SK-N-SH (cell line): ENCODE data around the gene TMEM14C. TPM values are rescaled to one million over a fixed set of nuclear protein-coding genes. Genes with fewer than 3 reads are reported as not detected.

ENCODE experiments used
- CTCF ChIA-PET: fragments of 300-600, 350-600 bp; formaldehyde crosslinking; extraction: SDS; loops from one replicate; lab custom pipeline; 2021; lab: Yijun Ruan, JAX
- POLR2A ChIA-PET: fragments of 350-600 bp; sonication (Branson Sonifier 250); formaldehyde crosslinking; extraction: SDS; loops from one replicate; lab custom pipeline; 2020; ENCODE audit warnings: antibody characterized with exemption, inconsistent platforms; lab: Yijun Ruan, JAX
- DNase-seq: peaks from one replicate; pipeline ENCODE4 v3.0.0; 2012
- H2AFZ ChIP-seq: fragments of 200-600 bp; sonication (generic); 2 replicates; pipeline ENCODE4 v1.8.1; 2016; ENCODE audit warnings: antibody characterized with exemption, mild to moderate bottlenecking, low read depth
- H3F3A ChIP-seq: fragments of 200-600 bp; sonication (generic); replicated peaks from 2 replicates; pipeline ENCODE3; 2016; ENCODE audit warnings: antibody characterized with exemption, mild to moderate bottlenecking; ENCODE audit not compliant: insufficient read depth
- H3K27ac ChIP-seq, 2 experiments: fragments of 200-500 bp in 1 of 2; fragments of 200-600 bp in 1 of 2; sonication (Bioruptor generic) in 1 of 2; sonication (generic), shearing (Covaris generic) in 1 of 2; 2 replicates each; pipeline versions ENCODE4 v1.5.1 to v1.6.1; 2014 to 2016; ENCODE audit warnings: low read depth in 2 of 2, inconsistent platforms in 1 of 2, low read length in 1 of 2, mild to moderate bottlenecking in 1 of 2, mixed read lengths in 1 of 2
- H3K27me3 ChIP-seq: fragments of 200-600 bp; sonication (generic), shearing (Covaris generic); 2 replicates; pipeline ENCODE4 v1.6.1; 2016; ENCODE audit warnings: mixed run types; ENCODE audit not compliant: insufficient read depth
- H3K36me3 ChIP-seq, 2 experiments: fragments of 200-500 bp in 1 of 2; fragments of 200-600 bp in 1 of 2; sonication (Bioruptor generic) in 1 of 2; sonication (generic) in 1 of 2; replicated peaks in 1 of 2; 2 replicates each; pipeline versions ENCODE3 to v1.5.1; 2014 to 2016; ENCODE audit warnings: low read length in 1 of 2, mild to moderate bottlenecking in 1 of 2; ENCODE audit not compliant: insufficient read depth in 2 of 2, control insufficient read depth in 1 of 2
- H3K4me1 ChIP-seq, 2 experiments: fragments of 200-500 bp in 1 of 2; fragments of 200-600 bp in 1 of 2; sonication (Bioruptor generic) in 1 of 2; sonication (generic), shearing (Covaris generic) in 1 of 2; 2 replicates each; pipeline versions ENCODE4 v1.5.1 to v1.6.1; 2014 to 2016; ENCODE audit warnings: low read depth in 1 of 2, low read length in 1 of 2, mixed run types in 1 of 2; ENCODE audit not compliant: insufficient read depth in 2 of 2, control insufficient read depth in 1 of 2
- H3K4me2 ChIP-seq: fragments of 200-600 bp; sonication (generic), shearing (Covaris generic); 2 replicates; pipeline ENCODE4 v1.6.1; 2017; ENCODE audit warnings: mixed run types
- H3K4me3 ChIP-seq, 2 experiments: fragments of 200-500 bp in 1 of 2; fragments of 200-600 bp in 1 of 2; sonication (Bioruptor generic) in 1 of 2; sonication (generic), shearing (Covaris generic) in 1 of 2; 2 replicates each; pipeline versions ENCODE4 v1.5.1 to v1.8.1; 2014 to 2016; ENCODE audit warnings: low read depth in 2 of 2, inconsistent platforms in 1 of 2, low read length in 1 of 2, mild to moderate bottlenecking in 1 of 2, mixed read lengths in 1 of 2, moderate library complexity in 1 of 2
- H3K79me2 ChIP-seq: fragments of 200-600 bp; sonication (generic); 2 replicates; pipeline ENCODE4 v1.8.1; 2017; ENCODE audit warnings: mild to moderate bottlenecking; ENCODE audit not compliant: insufficient read depth
- H3K9ac ChIP-seq: fragments of 200-600 bp; sonication (generic); 2 replicates; pipeline ENCODE4 v1.6.1; 2017; ENCODE audit warnings: mixed run types
- H3K9me2 ChIP-seq: fragments of 200-600 bp; sonication (generic); 2 replicates; pipeline ENCODE4 v1.6.1; 2017; ENCODE audit warnings: mixed run types
- H3K9me3 ChIP-seq: fragments of 200-600 bp; sonication (generic); 2 replicates; pipeline ENCODE4 v1.6.1; 2017; ENCODE audit warnings: mixed run types, mild to moderate bottlenecking, moderate library complexity
- H4K20me1 ChIP-seq: fragments of 200-600 bp; sonication (generic); 2 replicates; pipeline ENCODE4 v1.6.1; 2017; ENCODE audit warnings: mild to moderate bottlenecking, mixed run types; ENCODE audit not compliant: insufficient read depth
- ELF1 ChIP-seq: IDR thresholded peaks from 2 replicates; pipeline ENCODE4 v1.4.0; 2012
- EZH2phosphoT487 ChIP-seq: fragments of 200-600 bp; sonication (generic); IDR thresholded peaks from 2 replicates; pipeline ENCODE4 v1.6.1; 2017; ENCODE audit warnings: low read depth, mixed run types, mild to moderate bottlenecking, antibody characterized with exemption, moderate library complexity, borderline replicate concordance
- FOSL2 ChIP-seq: IDR thresholded peaks from 2 replicates; pipeline ENCODE4 v1.4.0; 2012; ENCODE audit warnings: low read depth, mild to moderate bottlenecking, moderate library complexity, borderline replicate concordance
- GABPA ChIP-seq: IDR thresholded peaks from 2 replicates; pipeline ENCODE4 v1.4.0; 2012; ENCODE audit warnings: low read depth, mild to moderate bottlenecking
- MXI1 ChIP-seq: IDR thresholded peaks from 2 replicates; pipeline ENCODE4 v1.6.1; 2012; ENCODE audit warnings: mild to moderate bottlenecking, low read depth, low read length, improper control_type of control experiment
- NFIC ChIP-seq: IDR thresholded peaks from 2 replicates; pipeline ENCODE4 v1.4.0; 2012; ENCODE audit warnings: borderline replicate concordance
- POLR2AphosphoS5 ChIP-seq: IDR thresholded peaks from 2 replicates; pipeline ENCODE4 v1.6.1; 2012; ENCODE audit warnings: low read depth, low read length
- RFX5 ChIP-seq: IDR thresholded peaks from 2 replicates; pipeline ENCODE4 v1.6.1; 2012; ENCODE audit warnings: mild to moderate bottlenecking, improper control_type of control experiment, low read length
- RXRA ChIP-seq: IDR thresholded peaks from 2 replicates; pipeline ENCODE4 v1.4.0; 2012; ENCODE audit warnings: low read depth, mild to moderate bottlenecking, borderline replicate concordance
- SIN3A ChIP-seq: IDR thresholded peaks from 2 replicates; pipeline ENCODE4 v1.6.1; 2012; ENCODE audit warnings: low read depth, mild to moderate bottlenecking, low read length, moderate library complexity, borderline replicate concordance
- SMC3 ChIP-seq: IDR thresholded peaks from 2 replicates; pipeline ENCODE4 v1.6.1; 2012; ENCODE audit warnings: low read depth, low read length, improper control_type of control experiment
- TAF1 ChIP-seq: IDR thresholded peaks from 2 replicates; pipeline ENCODE4 v1.6.1; 2012; ENCODE audit warnings: low read depth, mild to moderate bottlenecking, low read length, moderate library complexity, borderline replicate concordance
- TCF12 ChIP-seq: IDR thresholded peaks from 2 replicates; pipeline ENCODE4 v1.4.0; 2012
- WGBS: methylation state at CpG from one replicate; pipeline ENCODE4 v1.1.6; 2017; ENCODE audit warnings: low lambda C conversion rate; 5-methylcytosine and 5-hydroxymethylcytosine counted together
- polyA plus RNA-seq, 3 experiments: library from polyadenylated mRNA; depleted of rRNA; stranded (reverse); fragments of >200 nt; gene quantifications; 2 replicates each; pipeline ENCODE4 v1.2.3, GENCODE V29; 2012
- TF ChIP-seq, protein P1 (sequence below): IDR thresholded peaks from 2 replicates; pipeline ENCODE4 v1.6.1; 2012; ENCODE audit warnings: mild to moderate bottlenecking, low read depth, low read length, moderate library complexity
- TF ChIP-seq, protein P2 (sequence below): fragments of 150-350 bp; IDR thresholded peaks from 2 replicates; pipeline ENCODE4 v1.6.1; 2016; ENCODE audit warnings: mild to moderate bottlenecking, low read depth, low read length
- TF ChIP-seq, protein P3 (sequence below): IDR thresholded peaks from 2 replicates; pipeline ENCODE4 v1.4.0; 2012; ENCODE audit warnings: low read depth, borderline replicate concordance
- TF ChIP-seq, protein P4 (sequence below): IDR thresholded peaks from 2 replicates; pipeline ENCODE4; 2012

TMEM14C gene
- polyA plus RNA-seq, 1 of the 3 experiments (the other 2 are of a cell fraction), result 199 TPM

DNA sequence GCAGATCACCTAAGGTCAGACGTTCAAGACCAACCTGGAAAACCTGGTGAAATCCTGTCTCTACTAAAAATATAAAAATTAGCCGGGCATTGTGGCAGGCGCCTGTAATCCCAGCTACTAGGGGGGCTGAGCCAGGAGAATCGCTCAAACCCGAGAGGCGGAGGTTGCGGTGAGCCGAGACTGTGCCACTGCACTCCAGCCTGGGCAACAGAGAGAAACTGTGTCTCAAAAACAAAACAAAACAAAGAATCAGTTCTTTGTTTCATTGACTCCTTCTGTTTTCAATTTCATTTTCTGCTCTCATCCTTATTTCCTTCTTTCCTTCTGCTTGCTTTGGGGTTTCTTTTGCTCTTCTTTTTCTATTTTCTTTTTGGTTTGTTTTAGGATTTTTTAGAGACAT is 8.9 kb upstream of the TMEM14C start:
- H3K4me3 ChIP-seq, result no peak overlapping the region
- no peak overlapping the region for H3K9ac ChIP-seq
- ChIA-PET POLR2A (no interaction called here), CTCF (interaction anchor here (1.4 kb wide), 1 partner anchor 235 kb away, joined by 3 read pairs; no protein-coding TSS in a partner anchor)
- H4K20me1 ChIP-seq, result no peaks in the 10 kb centered on the region
- 92% methylated on average over 8 of the region's 8 CpGs for WGBS
- no peak for TF ChIP-seq RXRA
- TF ChIP-seq RFX5, result no peak
- TF ChIP-seq EZH2phosphoT487, result no peak
- no peak for TF ChIP-seq FOSL2
- TF ChIP-seq GABPA, result no peak
- TF ChIP-seq SIN3A, result no peak
- TF ChIP-seq ELF1, result no peak
- TF ChIP-seq, protein P1, sequence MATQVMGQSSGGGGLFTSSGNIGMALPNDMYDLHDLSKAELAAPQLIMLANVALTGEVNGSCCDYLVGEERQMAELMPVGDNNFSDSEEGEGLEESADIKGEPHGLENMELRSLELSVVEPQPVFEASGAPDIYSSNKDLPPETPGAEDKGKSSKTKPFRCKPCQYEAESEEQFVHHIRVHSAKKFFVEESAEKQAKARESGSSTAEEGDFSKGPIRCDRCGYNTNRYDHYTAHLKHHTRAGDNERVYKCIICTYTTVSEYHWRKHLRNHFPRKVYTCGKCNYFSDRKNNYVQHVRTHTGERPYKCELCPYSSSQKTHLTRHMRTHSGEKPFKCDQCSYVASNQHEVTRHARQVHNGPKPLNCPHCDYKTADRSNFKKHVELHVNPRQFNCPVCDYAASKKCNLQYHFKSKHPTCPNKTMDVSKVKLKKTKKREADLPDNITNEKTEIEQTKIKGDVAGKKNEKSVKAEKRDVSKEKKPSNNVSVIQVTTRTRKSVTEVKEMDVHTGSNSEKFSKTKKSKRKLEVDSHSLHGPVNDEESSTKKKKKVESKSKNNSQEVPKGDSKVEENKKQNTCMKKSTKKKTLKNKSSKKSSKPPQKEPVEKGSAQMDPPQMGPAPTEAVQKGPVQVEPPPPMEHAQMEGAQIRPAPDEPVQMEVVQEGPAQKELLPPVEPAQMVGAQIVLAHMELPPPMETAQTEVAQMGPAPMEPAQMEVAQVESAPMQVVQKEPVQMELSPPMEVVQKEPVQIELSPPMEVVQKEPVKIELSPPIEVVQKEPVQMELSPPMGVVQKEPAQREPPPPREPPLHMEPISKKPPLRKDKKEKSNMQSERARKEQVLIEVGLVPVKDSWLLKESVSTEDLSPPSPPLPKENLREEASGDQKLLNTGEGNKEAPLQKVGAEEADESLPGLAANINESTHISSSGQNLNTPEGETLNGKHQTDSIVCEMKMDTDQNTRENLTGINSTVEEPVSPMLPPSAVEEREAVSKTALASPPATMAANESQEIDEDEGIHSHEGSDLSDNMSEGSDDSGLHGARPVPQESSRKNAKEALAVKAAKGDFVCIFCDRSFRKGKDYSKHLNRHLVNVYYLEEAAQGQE, result no peak
- TF ChIP-seq NFIC, result no peak
- no peak for TF ChIP-seq MXI1
- TF ChIP-seq, protein P2, sequence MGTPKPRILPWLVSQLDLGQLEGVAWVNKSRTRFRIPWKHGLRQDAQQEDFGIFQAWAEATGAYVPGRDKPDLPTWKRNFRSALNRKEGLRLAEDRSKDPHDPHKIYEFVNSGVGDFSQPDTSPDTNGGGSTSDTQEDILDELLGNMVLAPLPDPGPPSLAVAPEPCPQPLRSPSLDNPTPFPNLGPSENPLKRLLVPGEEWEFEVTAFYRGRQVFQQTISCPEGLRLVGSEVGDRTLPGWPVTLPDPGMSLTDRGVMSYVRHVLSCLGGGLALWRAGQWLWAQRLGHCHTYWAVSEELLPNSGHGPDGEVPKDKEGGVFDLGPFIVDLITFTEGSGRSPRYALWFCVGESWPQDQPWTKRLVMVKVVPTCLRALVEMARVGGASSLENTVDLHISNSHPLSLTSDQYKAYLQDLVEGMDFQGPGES, result no peak
- TF ChIP-seq TAF1, result no peak
- no peak for TF ChIP-seq SMC3
- TF ChIP-seq TCF12, result no peak
- no peak for TF ChIP-seq POLR2AphosphoS5
- TF ChIP-seq, protein P3, sequence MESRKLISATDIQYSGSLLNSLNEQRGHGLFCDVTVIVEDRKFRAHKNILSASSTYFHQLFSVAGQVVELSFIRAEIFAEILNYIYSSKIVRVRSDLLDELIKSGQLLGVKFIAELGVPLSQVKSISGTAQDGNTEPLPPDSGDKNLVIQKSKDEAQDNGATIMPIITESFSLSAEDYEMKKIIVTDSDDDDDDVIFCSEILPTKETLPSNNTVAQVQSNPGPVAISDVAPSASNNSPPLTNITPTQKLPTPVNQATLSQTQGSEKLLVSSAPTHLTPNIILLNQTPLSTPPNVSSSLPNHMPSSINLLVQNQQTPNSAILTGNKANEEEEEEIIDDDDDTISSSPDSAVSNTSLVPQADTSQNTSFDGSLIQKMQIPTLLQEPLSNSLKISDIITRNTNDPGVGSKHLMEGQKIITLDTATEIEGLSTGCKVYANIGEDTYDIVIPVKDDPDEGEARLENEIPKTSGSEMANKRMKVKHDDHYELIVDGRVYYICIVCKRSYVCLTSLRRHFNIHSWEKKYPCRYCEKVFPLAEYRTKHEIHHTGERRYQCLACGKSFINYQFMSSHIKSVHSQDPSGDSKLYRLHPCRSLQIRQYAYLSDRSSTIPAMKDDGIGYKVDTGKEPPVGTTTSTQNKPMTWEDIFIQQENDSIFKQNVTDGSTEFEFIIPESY, result no peak
- TF ChIP-seq, protein P4, sequence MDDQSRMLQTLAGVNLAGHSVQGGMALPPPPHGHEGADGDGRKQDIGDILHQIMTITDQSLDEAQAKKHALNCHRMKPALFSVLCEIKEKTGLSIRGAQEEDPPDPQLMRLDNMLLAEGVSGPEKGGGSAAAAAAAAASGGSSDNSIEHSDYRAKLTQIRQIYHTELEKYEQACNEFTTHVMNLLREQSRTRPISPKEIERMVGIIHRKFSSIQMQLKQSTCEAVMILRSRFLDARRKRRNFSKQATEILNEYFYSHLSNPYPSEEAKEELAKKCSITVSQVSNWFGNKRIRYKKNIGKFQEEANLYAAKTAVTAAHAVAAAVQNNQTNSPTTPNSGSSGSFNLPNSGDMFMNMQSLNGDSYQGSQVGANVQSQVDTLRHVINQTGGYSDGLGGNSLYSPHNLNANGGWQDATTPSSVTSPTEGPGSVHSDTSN, result no peak
- peaks cover 11% of the 10 kb centered on the region for H3F3A ChIP-seq
- H3K4me1 ChIP-seq, result no peaks in the 10 kb centered on the region
- H3K9me2 ChIP-seq, result no peaks in the 10 kb centered on the region
- H3K4me2 ChIP-seq, result no peak overlapping the region
- DNase-seq, result no peak
- no peak overlapping the region for H2AFZ ChIP-seq
- no peaks in the 10 kb centered on the region for H3K79me2 ChIP-seq
- H3K27me3 ChIP-seq, result no peaks in the 10 kb centered on the region
- H3K36me3 ChIP-seq, result peaks cover 11 to 16% of the 10 kb centered on the region in 2 experiments
- H3K9me3 ChIP-seq, result no peaks in the 10 kb centered on the region
- H3K27ac ChIP-seq, result no peak overlapping the region
